ENCODE results near the gene TGFB3. TPM values are rescaled to one million over a fixed set of nuclear protein-coding genes. Genes with fewer than 3 reads are reported as not detected.

The TGFB3 gene
- total RNA-seq, 4 donors from 2014 or later = 2.8 to 4.7 (median 3.6) TPM

DNA sequence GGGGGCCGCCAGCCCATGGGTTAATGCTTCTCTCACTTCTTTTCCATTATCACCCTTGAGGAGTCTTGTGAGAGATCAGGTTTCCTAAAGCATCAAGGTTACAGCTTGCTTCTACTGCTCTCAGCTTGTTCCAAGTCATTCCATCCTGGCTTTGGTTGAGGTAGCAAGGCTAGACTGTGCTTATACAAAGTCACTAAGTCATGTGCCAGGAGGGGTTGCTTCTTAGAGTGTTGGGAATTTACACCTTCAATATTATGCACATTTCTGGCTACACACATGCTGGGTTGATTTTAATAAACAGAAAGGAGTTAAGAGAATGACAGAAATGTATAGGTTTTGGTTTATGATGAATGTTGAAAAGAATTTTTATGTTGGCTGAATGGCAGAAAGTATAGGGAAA, 25.6 kb upstream of the TGFB3 start:
- TF ChIP-seq, protein P1, sequence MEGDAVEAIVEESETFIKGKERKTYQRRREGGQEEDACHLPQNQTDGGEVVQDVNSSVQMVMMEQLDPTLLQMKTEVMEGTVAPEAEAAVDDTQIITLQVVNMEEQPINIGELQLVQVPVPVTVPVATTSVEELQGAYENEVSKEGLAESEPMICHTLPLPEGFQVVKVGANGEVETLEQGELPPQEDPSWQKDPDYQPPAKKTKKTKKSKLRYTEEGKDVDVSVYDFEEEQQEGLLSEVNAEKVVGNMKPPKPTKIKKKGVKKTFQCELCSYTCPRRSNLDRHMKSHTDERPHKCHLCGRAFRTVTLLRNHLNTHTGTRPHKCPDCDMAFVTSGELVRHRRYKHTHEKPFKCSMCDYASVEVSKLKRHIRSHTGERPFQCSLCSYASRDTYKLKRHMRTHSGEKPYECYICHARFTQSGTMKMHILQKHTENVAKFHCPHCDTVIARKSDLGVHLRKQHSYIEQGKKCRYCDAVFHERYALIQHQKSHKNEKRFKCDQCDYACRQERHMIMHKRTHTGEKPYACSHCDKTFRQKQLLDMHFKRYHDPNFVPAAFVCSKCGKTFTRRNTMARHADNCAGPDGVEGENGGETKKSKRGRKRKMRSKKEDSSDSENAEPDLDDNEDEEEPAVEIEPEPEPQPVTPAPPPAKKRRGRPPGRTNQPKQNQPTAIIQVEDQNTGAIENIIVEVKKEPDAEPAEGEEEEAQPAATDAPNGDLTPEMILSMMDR (IDR thresholded peaks at IDR 0.05) = no peak
- no peak for TF ChIP-seq POLR2A (IDR thresholded peaks at IDR 0.05)
- no peak overlapping the region for H3K4me3 ChIP-seq (ENCODE audit: low read depth, poor library complexity, severe bottlenecking)
- intact Hi-C loops (cut with DNase I; ENCODE audit: low total_unique reads) = no loop called here
- WGBS, 2 donors = 96 to 100% methylated on average over 1 of the region's 1 CpG
- no peak for DNase-seq (ENCODE audit: low spot score in 2 of 2)

- TF ChIP-seq, protein P1 (IDR thresholded peaks at IDR 0.05) = no peak
- no peak for TF ChIP-seq POLR2A (IDR thresholded peaks at IDR 0.05)
- DNase-seq (ENCODE audit: low spot score in 2 of 2) = no peak
- intact Hi-C loops (cut with DNase I; ENCODE audit: low total_unique reads) = no loop called here
- H3K4me3 ChIP-seq (ENCODE audit: low read depth, poor library complexity, severe bottlenecking) = no peak overlapping the region
- WGBS, 2 donors = 87 to 91% methylated on average over 2 of the region's 2 CpGs
Measured at GRCh38 chr14:76006253-76006652, 24.5 kb upstream of the TGFB3 start.

DNA sequence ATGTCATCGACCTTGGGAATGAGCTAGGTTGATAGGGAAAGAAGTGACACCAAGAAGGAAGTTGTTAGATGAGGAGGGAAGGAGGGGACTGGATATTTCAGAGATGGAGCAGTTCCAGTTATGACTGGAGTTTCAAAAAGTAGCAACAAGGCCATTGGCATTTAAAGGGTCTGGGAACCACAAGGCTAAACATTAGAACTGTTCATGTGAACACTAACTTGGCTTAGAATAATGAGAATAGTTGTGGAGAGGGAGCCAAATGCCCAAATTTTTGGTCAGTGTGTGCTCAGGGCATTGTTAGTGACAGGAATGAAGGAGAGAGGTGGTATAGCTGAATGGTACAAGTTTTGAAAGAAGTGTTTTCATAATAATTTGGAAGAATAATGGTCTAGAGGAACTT, 20.6 kb upstream of the TGFB3 start:
- H3K4me3 ChIP-seq (ENCODE audit: low read depth, poor library complexity, severe bottlenecking) = no peak overlapping the region
- no peak for DNase-seq (ENCODE audit: low spot score in 2 of 2)
- 91 to 100% methylated on average over 1 of the region's 1 CpG for WGBS, 2 donors
- intact Hi-C loops (cut with DNase I; ENCODE audit: low total_unique reads) = no loop called here
- TF ChIP-seq, protein P1 (IDR thresholded peaks at IDR 0.05) = no peak
- no peak for TF ChIP-seq POLR2A (IDR thresholded peaks at IDR 0.05)

DNA sequence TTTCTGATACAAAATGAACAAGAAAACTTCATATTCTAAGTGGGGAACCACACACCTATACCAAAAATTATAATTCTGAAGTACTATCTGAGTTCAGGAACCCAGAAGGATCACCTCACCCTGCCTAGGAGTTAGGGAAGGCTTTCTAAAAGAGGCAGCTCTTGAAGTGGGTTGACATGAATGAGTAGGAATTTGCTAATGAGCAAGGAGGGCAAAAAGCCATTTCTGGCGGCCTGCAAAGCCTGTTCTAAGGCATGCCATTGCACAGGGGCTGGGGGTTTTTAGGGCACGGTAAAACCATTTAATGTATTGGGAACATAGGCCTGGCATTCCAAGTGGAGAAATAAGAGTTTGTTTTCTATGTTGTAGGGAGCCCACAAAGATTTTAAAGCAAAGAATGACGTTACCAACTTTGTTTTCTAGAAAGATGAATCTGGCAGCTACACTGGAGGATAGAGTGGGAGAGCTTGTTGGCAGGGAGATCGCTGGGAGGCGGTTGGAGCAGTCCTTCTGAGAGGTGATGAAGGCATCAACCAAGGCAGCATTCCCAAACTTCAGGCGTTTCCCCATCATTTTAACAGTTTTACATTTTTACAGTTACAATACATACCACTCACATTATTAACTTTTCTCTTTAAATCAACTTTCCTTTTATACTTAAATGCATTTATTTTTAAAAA, 17.9 kb upstream of the TGFB3 start:
- intact Hi-C loops (cut with DNase I; ENCODE audit: low total_unique reads) = no loop called here
- H3K4me3 ChIP-seq (ENCODE audit: low read depth, poor library complexity, severe bottlenecking) = no peak overlapping the region
- no peak for TF ChIP-seq POLR2A (IDR thresholded peaks at IDR 0.05)
- TF ChIP-seq, protein P1 (IDR thresholded peaks at IDR 0.05) = no peak
- 79 to 87% methylated on average over 6 of the region's 6 CpGs for WGBS, 2 donors
- no peak for DNase-seq (ENCODE audit: low spot score in 2 of 2)

GRCh38 chr14:75996488-75996887, 14.7 kb upstream of the TGFB3 start:
- H3K4me3 ChIP-seq (ENCODE audit: low read depth, poor library complexity, severe bottlenecking) = no peak overlapping the region
- 84 to 88% methylated on average over 1 of the region's 1 CpG for WGBS, 2 donors
- DNase-seq (ENCODE audit: low spot score in 2 of 2) = no peak
- intact Hi-C loops (cut with DNase I; ENCODE audit: low total_unique reads) = no loop called here
- TF ChIP-seq, protein P1 (IDR thresholded peaks at IDR 0.05) = no peak
- TF ChIP-seq POLR2A (IDR thresholded peaks at IDR 0.05) = no peak
